WTC11 (cell line): Measurements from ENCODE around the gene TFAP2E. TPM values are rescaled to one million over a fixed set of nuclear protein-coding genes. Genes with fewer than 3 reads are reported as not detected.

Experiments
- ATAC-seq: fragments of 200-7000 bp; cut with Tn5 transposase; 2 replicates; pipeline ENCODE4 v1.10.0; 2021; ENCODE audit warnings: mild to moderate bottlenecking, moderate library complexity
- CTCF ChIA-PET: fragments of 300-600 bp; sonication (Branson Sonifier 250); formaldehyde crosslinking; loops from one replicate; lab custom pipeline; 2021; ENCODE audit warnings: antibody characterized with exemption; lab: Charles Lee
- POLR2A ChIA-PET: fragments of 350-600 bp; sonication (Branson Sonifier 250); formaldehyde crosslinking; loops from one replicate; lab custom pipeline; 2021; ENCODE audit warnings: antibody characterized with exemption; lab: Charles Lee
- DNase-seq: peaks from one replicate; pipeline ENCODE4 v3.0.0; 2021; ENCODE audit warnings: low spot score
- H3K27ac Mint-ChIP-seq: 2 replicates; pipeline ENCODE4 v1.8.0; 2021; ENCODE audit warnings: mixed read lengths
- H3K27me3 Mint-ChIP-seq: 2 replicates; pipeline ENCODE4 v1.8.0; 2021; ENCODE audit warnings: low read depth, mild to moderate bottlenecking, moderate library complexity, mixed read lengths
- H3K36me3 Mint-ChIP-seq: 2 replicates; pipeline ENCODE4 v1.8.0; 2021; ENCODE audit warnings: mixed read lengths
- H3K4me1 Mint-ChIP-seq: 2 replicates; pipeline ENCODE4 v1.8.0; 2022; ENCODE audit warnings: mixed read lengths
- H3K4me3 Mint-ChIP-seq: 2 replicates; pipeline ENCODE4 v1.8.0; 2021; ENCODE audit warnings: mild to moderate bottlenecking, moderate library complexity, mixed read lengths
- H3K9me3 Mint-ChIP-seq: 2 replicates; pipeline ENCODE4 v1.8.0; 2021; ENCODE audit warnings: mixed read lengths
- ELF4 ChIP-seq: sonication (generic); formaldehyde crosslinking; IDR thresholded peaks from 2 replicates; pipeline ENCODE4 v1.8.1; 2022; ENCODE audit warnings: low read depth, mild to moderate bottlenecking, moderate library complexity, missing genetic modification reagents
- FOXP1 ChIP-seq: sonication (generic); formaldehyde crosslinking; IDR thresholded peaks from 2 replicates; pipeline ENCODE4 v1.8.0; 2022; ENCODE audit warnings: missing genetic modification reagents, mild to moderate bottlenecking, moderate library complexity, borderline replicate concordance
- GRHL2 ChIP-seq: fragments of 250-450 bp; sonication (Bioruptor Pico); IDR thresholded peaks from 2 replicates; pipeline ENCODE4 v1.8.0; 2022; ENCODE audit warnings: mild to moderate bottlenecking, moderate library complexity; ENCODE audit not compliant: insufficient replicate concordance, severe bottlenecking
- KAT7 ChIP-seq: sonication (generic); formaldehyde crosslinking; IDR thresholded peaks from 2 replicates; pipeline ENCODE4 v1.8.1; 2023; ENCODE audit warnings: missing genetic modification reagents, mild to moderate bottlenecking, borderline replicate concordance
- MXD4 ChIP-seq: fragments of 250-450 bp; sonication (Bioruptor Pico); IDR thresholded peaks from 2 replicates; pipeline ENCODE4 v1.8.0; 2021; ENCODE audit warnings: mild to moderate bottlenecking, moderate library complexity, borderline replicate concordance
- OVOL2 ChIP-seq: fragments of 250-450 bp; sonication (Bioruptor Pico); IDR thresholded peaks from 2 replicates; pipeline ENCODE4 v1.9.0; 2021; ENCODE audit warnings: mild to moderate bottlenecking, borderline replicate concordance
- PRRX2 ChIP-seq: fragments of 250-450 bp; sonication (Bioruptor Pico); IDR thresholded peaks from 2 replicates; pipeline ENCODE4 v1.8.0; 2021; ENCODE audit warnings: mild to moderate bottlenecking
- SP1 ChIP-seq: sonication (generic); formaldehyde crosslinking; conservative IDR thresholded peaks from 2 replicates; pipeline ENCODE4 v1.8.1; 2022; ENCODE audit warnings: missing genetic modification reagents
- TP53 ChIP-seq: sonication (generic); formaldehyde crosslinking; IDR thresholded peaks from 2 replicates; pipeline ENCODE4 v1.8.1; 2023; ENCODE audit warnings: mild to moderate bottlenecking, missing genetic modification reagents
- ZNF121 ChIP-seq: sonication (generic); formaldehyde crosslinking; IDR thresholded peaks from 2 replicates; pipeline ENCODE4 v1.8.0; 2023; ENCODE audit warnings: missing genetic modification reagents
- ZNF138 ChIP-seq: sonication (generic); formaldehyde crosslinking; conservative IDR thresholded peaks from 2 replicates; pipeline ENCODE4 v1.8.1; 2022; ENCODE audit warnings: mild to moderate bottlenecking, moderate library complexity, missing genetic modification reagents
- total RNA-seq: library from RNA; stranded (reverse); gene quantifications from 3 replicates; pipeline ENCODE4 v1.2.3, GENCODE V29; 2021
- TF ChIP-seq, protein P1 (sequence below): sonication (generic); formaldehyde crosslinking; IDR thresholded peaks from 2 replicates; pipeline ENCODE4 v1.8.0; 2022; ENCODE audit warnings: mild to moderate bottlenecking, missing genetic modification reagents
- TF ChIP-seq, protein P2 (sequence below): sonication (generic); formaldehyde crosslinking; IDR thresholded peaks from 2 replicates; pipeline ENCODE4 v1.8.0; 2022; ENCODE audit warnings: missing genetic modification reagents
- TF ChIP-seq, protein P3 (sequence below): sonication (generic); formaldehyde crosslinking; conservative IDR thresholded peaks from 2 replicates; pipeline ENCODE4 v1.8.1; 2022; ENCODE audit warnings: mild to moderate bottlenecking, missing genetic modification reagents
- TF ChIP-seq, protein P4 (sequence below): sonication (generic); formaldehyde crosslinking; IDR thresholded peaks from 2 replicates; pipeline ENCODE4 v1.8.1; 2023; ENCODE audit warnings: mild to moderate bottlenecking, missing genetic modification reagents, moderate library complexity
- TF ChIP-seq, protein P5 (sequence below): fragments of 250-450 bp; sonication (Bioruptor Pico); IDR thresholded peaks from 2 replicates; pipeline ENCODE4 v1.9.0; 2021; ENCODE audit warnings: moderate library complexity, mild to moderate bottlenecking, inconsistent platforms, borderline replicate concordance

TFAP2E gene
- total RNA-seq, 1 experiment from 2014 or later, result 1.7 TPM

DNA sequence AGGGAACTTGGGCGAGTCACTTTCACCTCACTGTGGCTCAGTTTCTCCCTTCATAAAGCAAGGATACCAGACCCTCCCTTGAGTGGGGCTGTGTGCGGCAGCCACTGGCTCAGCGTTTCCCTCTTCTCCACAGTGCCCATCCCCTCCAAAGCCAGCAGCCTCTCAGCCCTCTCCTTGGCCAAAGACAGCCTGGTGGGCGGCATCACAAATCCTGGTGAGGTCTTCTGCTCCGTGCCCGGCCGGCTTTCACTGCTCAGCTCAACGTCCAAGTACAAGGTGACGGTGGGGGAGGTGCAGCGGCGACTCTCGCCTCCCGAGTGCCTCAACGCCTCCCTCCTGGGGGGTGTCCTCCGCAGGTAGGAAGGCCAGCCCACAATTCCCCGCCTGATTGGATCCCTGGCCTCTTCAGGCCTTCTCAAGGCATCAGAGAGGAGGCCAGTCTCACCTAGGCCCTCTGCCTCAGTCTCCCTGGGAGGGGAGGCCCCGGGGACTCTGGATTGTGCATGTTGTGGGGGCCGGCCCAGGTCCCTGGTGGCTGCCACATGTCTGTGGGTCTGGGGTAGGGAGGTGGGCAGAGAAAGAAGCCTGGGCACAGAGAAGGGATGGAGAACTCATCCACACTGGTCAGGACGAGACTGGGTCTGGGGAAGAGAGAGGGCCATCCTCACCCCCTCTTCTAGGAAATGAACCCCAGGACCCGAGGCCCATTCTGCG is 15.2 kb downstream of the TFAP2E start:
- ATAC-seq (peak; percentile 27), DNase-seq (no peak)
- CTCF ChIA-PET, result interaction anchor here (0.5 kb wide), 1 partner anchor 295 kb away, joined by 3 read pairs; the partner anchor contains the start of gene AGO1
- Mint-ChIP-seq H3K27me3 (no peaks in the 10 kb centered on the region), H3K9me3 (no peaks in the 10 kb centered on the region), H3K36me3 (no peaks in the 10 kb centered on the region), H3K4me1 (peaks cover 10% of the 10 kb centered on the region; the same call in 1 of the 2 replicates), H3K4me3 (no peak overlapping the region), H3K27ac (no peak overlapping the region; the same call in 1 of the 2 replicates)
- POLR2A ChIA-PET, result interaction anchor here (0.6 kb wide), 1 partner anchor 20 kb away, joined by 3 read pairs; no protein-coding TSS in a partner anchor
- TF ChIP-seq, protein P1, sequence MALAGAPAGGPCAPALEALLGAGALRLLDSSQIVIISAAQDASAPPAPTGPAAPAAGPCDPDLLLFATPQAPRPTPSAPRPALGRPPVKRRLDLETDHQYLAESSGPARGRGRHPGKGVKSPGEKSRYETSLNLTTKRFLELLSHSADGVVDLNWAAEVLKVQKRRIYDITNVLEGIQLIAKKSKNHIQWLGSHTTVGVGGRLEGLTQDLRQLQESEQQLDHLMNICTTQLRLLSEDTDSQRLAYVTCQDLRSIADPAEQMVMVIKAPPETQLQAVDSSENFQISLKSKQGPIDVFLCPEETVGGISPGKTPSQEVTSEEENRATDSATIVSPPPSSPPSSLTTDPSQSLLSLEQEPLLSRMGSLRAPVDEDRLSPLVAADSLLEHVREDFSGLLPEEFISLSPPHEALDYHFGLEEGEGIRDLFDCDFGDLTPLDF (CRISPR knock-in tag), result no peak
- TF ChIP-seq OVOL2 (CRISPR knock-in tag), result no peak
- no peak for TF ChIP-seq MXD4 (CRISPR knock-in tag)
- TF ChIP-seq, protein P2, sequence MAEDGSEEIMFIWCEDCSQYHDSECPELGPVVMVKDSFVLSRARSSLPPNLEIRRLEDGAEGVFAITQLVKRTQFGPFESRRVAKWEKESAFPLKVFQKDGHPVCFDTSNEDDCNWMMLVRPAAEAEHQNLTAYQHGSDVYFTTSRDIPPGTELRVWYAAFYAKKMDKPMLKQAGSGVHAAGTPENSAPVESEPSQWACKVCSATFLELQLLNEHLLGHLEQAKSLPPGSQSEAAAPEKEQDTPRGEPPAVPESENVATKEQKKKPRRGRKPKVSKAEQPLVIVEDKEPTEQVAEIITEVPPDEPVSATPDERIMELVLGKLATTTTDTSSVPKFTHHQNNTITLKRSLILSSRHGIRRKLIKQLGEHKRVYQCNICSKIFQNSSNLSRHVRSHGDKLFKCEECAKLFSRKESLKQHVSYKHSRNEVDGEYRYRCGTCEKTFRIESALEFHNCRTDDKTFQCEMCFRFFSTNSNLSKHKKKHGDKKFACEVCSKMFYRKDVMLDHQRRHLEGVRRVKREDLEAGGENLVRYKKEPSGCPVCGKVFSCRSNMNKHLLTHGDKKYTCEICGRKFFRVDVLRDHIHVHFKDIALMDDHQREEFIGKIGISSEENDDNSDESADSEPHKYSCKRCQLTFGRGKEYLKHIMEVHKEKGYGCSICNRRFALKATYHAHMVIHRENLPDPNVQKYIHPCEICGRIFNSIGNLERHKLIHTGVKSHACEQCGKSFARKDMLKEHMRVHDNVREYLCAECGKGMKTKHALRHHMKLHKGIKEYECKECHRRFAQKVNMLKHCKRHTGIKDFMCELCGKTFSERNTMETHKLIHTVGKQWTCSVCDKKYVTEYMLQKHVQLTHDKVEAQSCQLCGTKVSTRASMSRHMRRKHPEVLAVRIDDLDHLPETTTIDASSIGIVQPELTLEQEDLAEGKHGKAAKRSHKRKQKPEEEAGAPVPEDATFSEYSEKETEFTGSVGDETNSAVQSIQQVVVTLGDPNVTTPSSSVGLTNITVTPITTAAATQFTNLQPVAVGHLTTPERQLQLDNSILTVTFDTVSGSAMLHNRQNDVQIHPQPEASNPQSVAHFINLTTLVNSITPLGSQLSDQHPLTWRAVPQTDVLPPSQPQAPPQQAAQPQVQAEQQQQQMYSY (CRISPR knock-in tag), result no peak
- no peak for TF ChIP-seq SP1 (CRISPR knock-in tag)
- TF ChIP-seq, protein P3, sequence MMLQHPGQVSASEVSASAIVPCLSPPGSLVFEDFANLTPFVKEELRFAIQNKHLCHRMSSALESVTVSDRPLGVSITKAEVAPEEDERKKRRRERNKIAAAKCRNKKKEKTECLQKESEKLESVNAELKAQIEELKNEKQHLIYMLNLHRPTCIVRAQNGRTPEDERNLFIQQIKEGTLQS, result no peak
- no peak for TF ChIP-seq FOXP1 (CRISPR knock-in tag)

DNA sequence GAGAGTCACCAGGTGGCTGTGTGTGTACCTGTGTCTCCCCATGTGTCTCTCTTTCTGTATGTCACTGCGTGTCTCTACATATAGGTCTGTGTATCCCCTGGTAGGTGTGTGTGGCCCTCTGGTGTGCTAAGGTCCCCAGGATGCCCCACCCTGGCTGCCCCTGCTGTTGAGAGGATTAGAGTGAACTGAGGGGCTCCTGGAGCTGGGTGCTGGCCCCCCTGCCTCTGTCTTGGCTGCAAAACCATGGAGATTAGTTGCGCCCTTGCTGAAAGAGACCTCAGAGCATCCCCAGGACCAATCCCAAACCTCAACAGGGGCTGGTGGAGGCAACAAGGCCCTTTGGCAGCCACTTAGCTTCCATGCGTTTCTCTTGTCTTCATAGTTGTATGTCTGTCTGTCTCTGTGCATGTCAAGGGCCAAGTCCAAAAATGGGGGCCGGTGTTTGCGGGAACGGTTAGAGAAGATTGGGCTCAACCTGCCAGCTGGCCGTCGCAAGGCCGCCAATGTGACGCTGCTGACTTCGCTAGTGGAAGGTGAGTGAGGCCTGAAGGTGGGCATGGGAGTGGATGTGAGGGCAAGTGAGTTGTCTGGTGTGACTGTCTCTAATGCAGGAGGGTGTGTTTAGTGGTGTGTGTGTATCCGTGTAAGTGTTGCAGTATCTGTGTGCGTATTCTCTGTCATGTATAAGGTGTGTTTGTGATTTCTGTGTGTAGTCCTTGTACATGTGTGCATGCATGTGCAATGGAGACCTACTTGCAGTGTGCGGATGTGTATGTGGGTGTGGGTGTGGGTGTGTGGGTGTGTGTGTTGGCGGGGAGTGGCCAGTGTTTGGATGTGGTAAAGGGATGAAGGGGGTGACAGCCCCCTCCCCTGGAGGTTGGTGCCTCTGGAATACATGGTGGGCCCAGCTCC is 16.7 kb downstream of the TFAP2E start:
- ChIA-PET CTCF (interaction anchor here (1.3 kb wide), 1 partner anchor 25 kb away, joined by 3 read pairs; no protein-coding TSS in a partner anchor), POLR2A (no interaction called here)
- H3K27me3 Mint-ChIP-seq, result no peaks in the 10 kb centered on the region
- ATAC-seq (no peak), DNase-seq (no peak)
- peaks cover 10% of the 10 kb centered on the region; the same call in 1 of the 2 replicates for H3K4me1 Mint-ChIP-seq
- TF ChIP-seq MXD4 (CRISPR knock-in tag) (no peak), ZNF138 (no peak), TP53 (CRISPR knock-in tag) (no peak), ELF4 (CRISPR knock-in tag) (no peak), KAT7 (CRISPR knock-in tag) (no peak), GRHL2 (CRISPR knock-in tag) (no peak), ZNF121 (no peak), PRRX2 (CRISPR knock-in tag) (no peak)
- TF ChIP-seq, protein P4, sequence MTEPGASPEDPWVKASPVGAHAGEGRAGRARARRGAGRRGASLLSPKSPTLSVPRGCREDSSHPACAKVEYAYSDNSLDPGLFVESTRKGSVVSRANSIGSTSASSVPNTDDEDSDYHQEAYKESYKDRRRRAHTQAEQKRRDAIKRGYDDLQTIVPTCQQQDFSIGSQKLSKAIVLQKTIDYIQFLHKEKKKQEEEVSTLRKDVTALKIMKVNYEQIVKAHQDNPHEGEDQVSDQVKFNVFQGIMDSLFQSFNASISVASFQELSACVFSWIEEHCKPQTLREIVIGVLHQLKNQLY, result no peak
- TF ChIP-seq, protein P5, sequence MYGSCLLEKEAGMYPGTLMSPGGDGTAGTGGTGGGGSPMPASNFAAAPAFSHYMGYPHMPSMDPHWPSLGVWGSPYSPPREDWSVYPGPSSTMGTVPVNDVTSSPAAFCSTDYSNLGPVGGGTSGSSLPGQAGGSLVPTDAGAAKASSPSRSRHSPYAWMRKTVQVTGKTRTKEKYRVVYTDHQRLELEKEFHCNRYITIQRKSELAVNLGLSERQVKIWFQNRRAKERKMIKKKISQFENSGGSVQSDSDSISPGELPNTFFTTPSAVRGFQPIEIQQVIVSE (CRISPR knock-in tag), result no peak
- TF ChIP-seq, all 79 proteins: peak for 0
- Mint-ChIP-seq H3K9me3 (no peaks in the 10 kb centered on the region), H3K27ac (0 out of 2 replicates have a peak overlapping the region, but pooled peaks have one; percentile 16), H3K4me3 (no peak overlapping the region), H3K36me3 (no peaks in the 10 kb centered on the region)
